A375 (cell line): ENCODE data around the gene BGLAP. TPM values are rescaled to one million over a fixed set of nuclear protein-coding genes. Genes with fewer than 3 reads are reported as not detected.

Experiments used
- small RNA-seq: library from RNA; depleted of rRNA; stranded (forward); fragments of <200 nt; gene quantifications from one replicate; pipeline ENCODE3, GENCODE V24; 2014
- total RNA-seq: library from RNA; depleted of rRNA; stranded (reverse); fragments of >200 nt; shearing (Covaris generic); gene quantifications from 2 replicates; pipeline ENCODE4 v1.2.3, GENCODE V29; 2014; rRNA removed

BGLAP gene
- total RNA-seq, result 2.2 and 5.1 TPM in 2 replicates

DNA sequence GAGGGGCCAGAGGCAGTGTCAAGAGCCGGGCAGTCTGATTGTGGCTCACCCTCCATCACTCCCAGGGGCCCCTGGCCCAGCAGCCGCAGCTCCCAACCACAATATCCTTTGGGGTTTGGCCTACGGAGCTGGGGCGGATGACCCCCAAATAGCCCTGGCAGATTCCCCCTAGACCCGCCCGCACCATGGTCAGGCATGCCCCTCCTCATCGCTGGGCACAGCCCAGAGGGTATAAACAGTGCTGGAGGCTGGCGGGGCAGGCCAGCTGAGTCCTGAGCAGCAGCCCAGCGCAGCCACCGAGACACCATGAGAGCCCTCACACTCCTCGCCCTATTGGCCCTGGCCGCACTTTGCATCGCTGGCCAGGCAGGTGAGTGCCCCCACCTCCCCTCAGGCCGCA, at the start of gene BGLAP:
TSS of gene BGLAP (plus strand) at position 259 of the 400 bp plus-strand sequence. CDS start at position 307, 48 bp downstream.

GRCh38 chr1:156193488-156194299, 48.3 kb upstream of the BGLAP start, which contains the start of gene SLC25A44:
Gene SLC25A44, plus strand, starts transcription at chr1:156194104. Its CDS starts 5,744 bp downstream, at chr1:156199848.

GRCh38 chr1:156212833-156213643, 28.9 kb upstream of the BGLAP start, which contains the start of gene PMF1:
Gene PMF1, plus strand, starts transcription at chr1:156213007. Its CDS starts 9 bp downstream, at chr1:156213016.

DNA sequence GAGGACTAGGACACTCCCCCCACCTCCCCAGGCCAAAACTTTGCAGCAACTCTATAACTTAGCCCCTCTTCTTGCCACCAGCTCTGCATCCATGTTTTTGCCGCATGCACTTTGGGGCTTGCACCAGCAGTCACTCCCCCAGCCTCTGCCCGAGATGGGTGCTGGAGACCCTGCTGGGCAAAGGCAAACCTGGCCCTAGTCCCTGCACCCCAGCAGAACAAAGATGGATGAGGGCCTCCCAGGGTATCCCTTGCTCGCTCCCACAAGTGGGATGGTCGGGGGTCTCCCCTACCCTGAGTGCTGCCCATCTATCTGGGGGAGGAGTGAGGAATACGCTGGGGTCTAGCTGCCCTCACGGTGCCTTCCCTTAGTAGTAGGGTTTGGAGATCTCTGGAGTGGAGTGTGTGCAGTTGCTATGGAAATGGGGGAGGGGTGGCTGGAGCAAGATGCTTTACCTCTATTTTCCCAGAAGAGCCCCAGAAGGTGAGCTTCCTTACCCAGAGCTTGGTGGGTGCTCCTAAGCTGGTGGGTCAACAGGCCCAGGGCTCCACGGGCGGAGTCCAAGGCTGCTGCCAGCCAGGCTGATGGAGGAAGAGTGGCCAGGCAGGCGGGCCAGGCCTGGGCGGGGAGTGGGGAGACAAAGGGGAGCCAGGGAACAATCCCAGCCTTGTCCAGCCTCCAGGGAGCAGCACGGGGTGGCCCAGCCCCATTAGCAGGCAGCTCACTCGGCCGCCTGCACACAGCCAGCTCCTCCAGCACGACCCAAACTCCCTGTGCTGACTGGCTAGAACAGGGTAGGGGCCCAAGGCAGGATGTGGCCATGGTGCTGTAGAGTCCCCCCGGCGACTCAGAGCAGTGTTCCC, 5.7 kb downstream of the BGLAP start, which contains the start of gene PAQR6:
TSS of gene PAQR6 (minus strand) at position 597 of the 863 bp plus-strand sequence. CDS start 1,325 bp downstream, outside the sequence.

DNA sequence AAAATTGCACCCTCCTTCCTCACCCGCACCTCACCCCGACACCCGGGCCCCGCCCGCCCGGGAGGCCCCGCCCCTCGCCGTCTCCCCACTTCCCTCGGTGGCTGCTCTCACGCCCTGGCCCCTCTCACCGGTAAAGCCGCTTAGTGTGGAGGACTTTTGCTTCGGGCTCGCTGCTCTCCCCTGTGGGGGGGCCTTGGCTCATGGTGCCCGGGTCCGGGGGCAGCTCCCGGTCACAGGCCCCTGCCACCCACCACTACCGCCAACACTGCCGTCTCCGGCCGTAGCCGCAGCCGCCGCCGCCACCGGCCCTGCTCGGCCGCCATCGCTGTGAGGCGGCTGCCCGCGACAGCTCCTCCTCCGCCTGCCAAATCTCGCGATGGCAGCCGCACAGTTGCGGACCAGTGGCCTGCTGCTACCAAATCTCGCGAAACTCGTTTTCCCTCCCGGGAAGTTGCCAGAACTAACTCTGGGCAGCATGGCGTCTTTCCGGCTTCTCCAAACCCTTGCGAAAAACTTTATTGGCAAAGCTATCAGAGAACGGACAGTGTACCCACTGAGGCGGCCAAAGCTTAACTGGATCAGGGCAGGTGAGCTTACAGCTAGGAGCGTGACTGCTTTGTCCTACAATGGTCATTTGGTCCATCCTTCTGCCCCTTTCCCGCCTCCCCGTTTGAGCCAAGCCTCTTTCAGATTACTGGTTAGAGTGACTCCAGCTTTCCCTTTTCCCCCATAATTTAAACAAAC, 40.7 kb downstream of the BGLAP start, which contains the start of gene SMG5:
TSS of gene SMG5 (minus strand) at position 347 of the 744 bp plus-strand sequence. CDS start at position 202, 145 bp downstream.

GRCh38 chr1:156284112-156284511, 42.1 kb downstream of the BGLAP start, which contains the start of gene TMEM79:
Gene TMEM79, plus strand, starts transcription at chr1:156284325. Its CDS starts 902 bp downstream, at chr1:156285227.

Small RNA genes within 50 kb of the gene (small RNA-seq; reads per million reads assigned to genes)
- not detected for gene RF00568

Other genes with a start within 250 kb of the BGLAP start
- 411 and 444 TPM in 2 replicates for gene SSR2, start 221.2 kb upstream of the BGLAP start, total RNA-seq
- gene UBQLN4, start 188.4 kb upstream of the BGLAP start, total RNA-seq, result 35.8 and 38.4 TPM in 2 replicates
- gene LAMTOR2, start 187.4 kb upstream of the BGLAP start, total RNA-seq, result 104 and 106 TPM in 2 replicates
- not detected in 2 replicates for gene RAB25, start 181.0 kb upstream of the BGLAP start, total RNA-seq
- 6.8 and 11.9 TPM in 2 replicates for gene MEX3A, start 159.7 kb upstream of the BGLAP start, total RNA-seq
- 1,986 and 2,053 TPM in 2 replicates for gene LMNA, start 127.5 kb upstream of the BGLAP start, total RNA-seq
- gene SEMA4A, start 88.6 kb upstream of the BGLAP start, total RNA-seq, result 0.11 and 0.29 TPM in 2 replicates
- gene SLC25A44, start 48.1 kb upstream of the BGLAP start, total RNA-seq, result 24.3 and 28.2 TPM in 2 replicates
- 129 and 131 TPM in 2 replicates for gene PMF1, start 29.2 kb upstream of the BGLAP start, total RNA-seq
- gene PAQR6, start 5.9 kb downstream of the BGLAP start, total RNA-seq, result 20.0 and 20.7 TPM in 2 replicates
- 93.9 and 103 TPM in 2 replicates for gene SMG5, start 40.6 kb downstream of the BGLAP start, total RNA-seq
- gene TMEM79, start 42.1 kb downstream of the BGLAP start, total RNA-seq, result 3.1 and 4.0 TPM in 2 replicates
- gene GLMP, start 53.5 kb downstream of the BGLAP start, total RNA-seq, result 86.4 and 110 TPM in 2 replicates
- gene VHLL, start 57.1 kb downstream of the BGLAP start, total RNA-seq, result 0.19 TPM in 1 of 2 replicates, not detected in the other
- gene CCT3, start 96.1 kb downstream of the BGLAP start, total RNA-seq, result 455 and 469 TPM in 2 replicates
- gene TSACC, start 96.3 kb downstream of the BGLAP start, total RNA-seq, result 0.50 TPM in 1 of 2 replicates, not detected in the other
- gene RHBG, start 127.0 kb downstream of the BGLAP start, total RNA-seq, result not detected in 2 replicates